EL (cell line): Measurements from ENCODE around the gene DTNB.
"Not testable (repeated sequence)": the region's sequence is repeated elsewhere in the genome, so short reads cannot be mapped to it uniquely, and the experiment has no call there.

Source experiments
- DNase-seq: peaks from one replicate; pipeline ENCODE4 v3.0.0-alpha.2; 2016

DTNB gene

GRCh38 chr2:25586726-25587144 lies 86.6 kb downstream of the DTNB start:
- peak; percentile 22 for DNase-seq

GRCh38 chr2:25585189-25585588 lies 88.2 kb downstream of the DTNB start:
- no peak for DNase-seq

- DNase-seq = no peak
Measured at GRCh38 chr2:25582077-25582830, 91.1 kb downstream of the DTNB start.

- DNase-seq = no peak
Measured at GRCh38 chr2:25576596-25576995, 96.8 kb downstream of the DTNB start.

- DNase-seq = no peak
Measured at GRCh38 chr2:25572638-25573037, 100.7 kb downstream of the DTNB start.

GRCh38 chr2:25570161-25570845 lies 103.1 kb downstream of the DTNB start:
- DNase-seq = no peak

- DNase-seq = peak; percentile 47
Measured at GRCh38 chr2:25567406-25567805, 106.0 kb downstream of the DTNB start.

GRCh38 chr2:25566694-25567093 lies 106.7 kb downstream of the DTNB start:
- DNase-seq = no peak

GRCh38 chr2:25566094-25566493 lies 107.3 kb downstream of the DTNB start:
- DNase-seq = no peak

GRCh38 chr2:25561136-25561850 lies 112.1 kb downstream of the DTNB start:
- no peak for DNase-seq

- DNase-seq = no peak
Measured at GRCh38 chr2:25559148-25559547, 114.2 kb downstream of the DTNB start.

GRCh38 chr2:25558262-25558661 lies 115.1 kb downstream of the DTNB start:
- DNase-seq = peak; percentile 58

- DNase-seq = no peak
Measured at GRCh38 chr2:25557179-25558036, 116.0 kb downstream of the DTNB start.

- no peak for DNase-seq
Measured at GRCh38 chr2:25552318-25552717, 121.1 kb downstream of the DTNB start.

- DNase-seq = no peak
Measured at GRCh38 chr2:25551316-25551715, 122.1 kb downstream of the DTNB start.

- DNase-seq = not testable (repeated sequence)
Measured at GRCh38 chr2:25549571-25549970, 123.8 kb downstream of the DTNB start.

GRCh38 chr2:25548601-25549000 lies 124.8 kb downstream of the DTNB start:
- DNase-seq = no peak

- DNase-seq = no peak
Measured at GRCh38 chr2:25546852-25547251, 126.5 kb downstream of the DTNB start.

GRCh38 chr2:25545899-25546298 lies 127.5 kb downstream of the DTNB start:
- no peak for DNase-seq

GRCh38 chr2:25544445-25544844 lies 128.9 kb downstream of the DTNB start:
- DNase-seq = no peak

GRCh38 chr2:25543939-25544338 lies 129.4 kb downstream of the DTNB start:
- DNase-seq = no peak

- no peak for DNase-seq
Measured at GRCh38 chr2:25541378-25541777, 132.0 kb downstream of the DTNB start.

- no peak for DNase-seq
Measured at GRCh38 chr2:25539136-25539535, 134.2 kb downstream of the DTNB start.
